Right atrium auricular region (tissue), 2 donors: ENCODE measurements around the gene TECPR1. TPM values are rescaled to one million over a fixed set of nuclear protein-coding genes. Genes with fewer than 3 reads are reported as not detected.
A peak's percentile ranks its signal among the peaks of the same experiment; 100 is the strongest.

Experiments
- DNase-seq: peaks from one replicate; pipeline ENCODE4 v3.0.0-alpha.2; 2019; ENCODE audit warnings: low spot score
- H3K27ac ChIP-seq, 2 donors: fragments of 200-600 bp; sonication (generic); 1 replicate in 1 of 2; 2 replicates in 1 of 2; pipeline ENCODE4 v1.5.1; 2016 to 2019
- H3K27me3 ChIP-seq, 2 donors: fragments of 200-600 bp; sonication (generic); one replicate each; pipeline versions ENCODE4 v1.5.1 to v1.6.0; 2017 to 2019
- H3K36me3 ChIP-seq: fragments of 200-600 bp; sonication (generic); one replicate; pipeline ENCODE4 v1.5.1; 2016
- H3K4me1 ChIP-seq, 2 donors: fragments of 200-600 bp; sonication (generic); one replicate each; pipeline versions ENCODE4 v1.5.1 to v1.6.0; 2017 to 2019
- H3K4me3 ChIP-seq, 2 donors: fragments of 200-600 bp; sonication (generic); 1 replicate in 1 of 2; 2 replicates in 1 of 2; pipeline ENCODE4 v1.5.1; 2017 to 2019; ENCODE audit warnings: mild to moderate bottlenecking in 1 of 2, moderate library complexity in 1 of 2
- H3K9me3 ChIP-seq, 2 donors: fragments of 200-600 bp; sonication (generic); one replicate each; pipeline ENCODE4 v1.5.1; 2019
- total RNA-seq, 2 donors: library from RNA; depleted of rRNA; stranded (reverse); fragments of >200 nt; gene quantifications; one replicate each; pipeline ENCODE4 v1.1.0, GENCODE V29; 2016
- TF ChIP-seq, protein P1 (sequence below), 2 donors: fragments of 200-600 bp; sonication (generic); IDR thresholded peaks; one replicate each; pipeline ENCODE4 v1.5.1; 2019; ENCODE audit warnings: antibody characterized with exemption in 2 of 2

The TECPR1 gene
- total RNA-seq, 2 donors from 2014 or later, result 11.5 to 13.9 TPM

DNA sequence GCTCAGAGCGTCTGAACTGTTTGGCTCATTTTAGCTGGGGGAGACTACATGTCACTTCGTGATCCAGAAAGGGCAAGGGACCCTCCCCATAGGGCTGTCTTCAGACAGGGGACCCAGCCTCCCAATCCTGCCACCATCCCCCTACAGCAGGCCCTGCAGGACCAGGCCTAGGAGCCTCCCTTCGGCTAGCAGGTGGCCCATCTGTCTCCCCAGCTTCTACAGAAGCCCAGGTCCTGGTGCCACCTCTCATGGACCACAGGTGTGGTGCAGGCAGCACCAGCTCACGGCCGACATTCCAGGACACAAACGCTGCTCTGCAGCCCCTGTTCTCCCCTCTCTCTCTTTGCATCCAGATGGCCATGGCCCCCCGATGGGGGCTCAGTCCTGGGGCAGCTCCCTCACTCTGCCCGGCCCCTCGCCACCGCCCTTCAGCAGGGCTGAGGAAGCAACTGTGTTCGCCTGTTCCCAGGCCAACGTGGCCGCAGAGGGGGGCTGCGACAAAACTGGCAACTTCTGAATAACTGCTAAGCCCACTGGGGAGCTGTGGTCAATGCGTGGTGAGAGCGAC is 10.3 kb downstream of the TECPR1 start:
- Histone ChIP-seq H3K4me1 (no peaks in the 10 kb centered on the region), H3K27me3 (no peaks in the 10 kb centered on the region), H3K36me3 (peaks cover 41% of the 10 kb centered on the region), H3K4me3 (no peak overlapping the region), H3K27ac (no peak overlapping the region), H3K9me3 (no peaks in the 10 kb centered on the region)
- no peak for DNase-seq
- TF ChIP-seq, protein P1, sequence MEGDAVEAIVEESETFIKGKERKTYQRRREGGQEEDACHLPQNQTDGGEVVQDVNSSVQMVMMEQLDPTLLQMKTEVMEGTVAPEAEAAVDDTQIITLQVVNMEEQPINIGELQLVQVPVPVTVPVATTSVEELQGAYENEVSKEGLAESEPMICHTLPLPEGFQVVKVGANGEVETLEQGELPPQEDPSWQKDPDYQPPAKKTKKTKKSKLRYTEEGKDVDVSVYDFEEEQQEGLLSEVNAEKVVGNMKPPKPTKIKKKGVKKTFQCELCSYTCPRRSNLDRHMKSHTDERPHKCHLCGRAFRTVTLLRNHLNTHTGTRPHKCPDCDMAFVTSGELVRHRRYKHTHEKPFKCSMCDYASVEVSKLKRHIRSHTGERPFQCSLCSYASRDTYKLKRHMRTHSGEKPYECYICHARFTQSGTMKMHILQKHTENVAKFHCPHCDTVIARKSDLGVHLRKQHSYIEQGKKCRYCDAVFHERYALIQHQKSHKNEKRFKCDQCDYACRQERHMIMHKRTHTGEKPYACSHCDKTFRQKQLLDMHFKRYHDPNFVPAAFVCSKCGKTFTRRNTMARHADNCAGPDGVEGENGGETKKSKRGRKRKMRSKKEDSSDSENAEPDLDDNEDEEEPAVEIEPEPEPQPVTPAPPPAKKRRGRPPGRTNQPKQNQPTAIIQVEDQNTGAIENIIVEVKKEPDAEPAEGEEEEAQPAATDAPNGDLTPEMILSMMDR (IDR thresholded peaks at IDR 0.05), result peak in 1 of 2 donors; percentile 1

DNA sequence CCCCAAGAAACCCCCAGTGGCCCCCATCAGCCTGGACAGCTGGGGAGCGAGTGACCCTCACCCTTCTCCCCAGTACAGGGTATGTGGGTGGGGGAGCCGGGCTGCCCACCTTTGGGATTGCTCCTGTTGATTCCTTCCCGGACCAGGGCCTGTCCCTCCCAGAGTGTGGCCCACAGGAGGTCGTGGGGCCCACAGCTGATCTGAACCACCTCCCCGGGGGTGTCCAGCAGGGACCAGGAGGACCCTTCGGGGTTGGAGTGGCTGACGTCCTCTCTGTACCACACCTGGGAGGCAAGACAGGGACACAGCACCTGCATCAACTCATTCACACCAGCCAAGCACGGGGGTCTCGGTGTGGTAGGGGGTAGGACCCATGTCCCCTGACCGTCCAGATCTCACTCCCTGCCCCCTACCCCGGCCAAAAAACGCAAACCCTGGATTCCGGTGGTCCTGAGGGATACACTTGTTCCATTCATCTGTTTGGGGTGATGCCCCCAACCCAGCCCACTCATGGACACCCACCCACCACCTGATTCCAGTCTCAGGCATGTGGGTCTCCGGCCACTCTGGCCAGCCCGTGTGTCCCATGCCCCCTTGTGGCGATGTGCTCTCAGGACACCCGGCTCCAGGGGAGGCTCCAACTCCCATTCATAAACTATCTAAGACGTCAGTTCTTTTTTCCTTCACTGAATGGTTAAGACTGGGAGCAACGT is 10.9 kb downstream of the TECPR1 start:
- Histone ChIP-seq H3K9me3 (no peaks in the 10 kb centered on the region), H3K27ac (no peak overlapping the region), H3K36me3 (peaks cover 41% of the 10 kb centered on the region), H3K27me3 (no peaks in the 10 kb centered on the region), H3K4me1 (no peaks in the 10 kb centered on the region), H3K4me3 (no peak overlapping the region)
- TF ChIP-seq, protein P1 (IDR thresholded peaks at IDR 0.05), result peak; percentile 41 to 75
- no peak for DNase-seq

DNA sequence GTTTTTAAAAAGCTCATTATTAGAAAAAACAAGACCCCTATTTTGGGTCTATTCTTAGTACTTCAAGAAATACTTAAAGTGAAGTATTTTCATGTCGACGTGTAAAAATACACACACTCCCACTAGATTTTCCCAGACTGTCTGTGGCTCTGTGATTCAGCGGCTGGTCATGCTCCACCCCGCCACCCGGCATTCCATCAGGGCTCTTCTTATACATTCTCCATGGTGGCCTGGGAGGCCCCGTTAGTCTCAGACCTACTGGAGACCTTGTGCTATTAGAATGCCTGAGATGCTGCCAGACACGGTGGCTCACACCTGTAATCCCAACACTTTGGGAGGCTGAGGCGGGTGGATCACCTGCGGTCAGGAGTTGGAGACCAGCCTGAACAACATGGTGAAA is 13.1 kb downstream of the TECPR1 start:
- no peaks in the 10 kb centered on the region for H3K27me3 ChIP-seq
- no peaks in the 10 kb centered on the region for H3K4me1 ChIP-seq
- H3K36me3 ChIP-seq, result peaks cover 36% of the 10 kb centered on the region
- no peak overlapping the region for H3K4me3 ChIP-seq
- no peaks in the 10 kb centered on the region for H3K9me3 ChIP-seq
- no peak overlapping the region for H3K27ac ChIP-seq
- DNase-seq, result no peak
- TF ChIP-seq, protein P1 (IDR thresholded peaks at IDR 0.05), result no peak

DNA sequence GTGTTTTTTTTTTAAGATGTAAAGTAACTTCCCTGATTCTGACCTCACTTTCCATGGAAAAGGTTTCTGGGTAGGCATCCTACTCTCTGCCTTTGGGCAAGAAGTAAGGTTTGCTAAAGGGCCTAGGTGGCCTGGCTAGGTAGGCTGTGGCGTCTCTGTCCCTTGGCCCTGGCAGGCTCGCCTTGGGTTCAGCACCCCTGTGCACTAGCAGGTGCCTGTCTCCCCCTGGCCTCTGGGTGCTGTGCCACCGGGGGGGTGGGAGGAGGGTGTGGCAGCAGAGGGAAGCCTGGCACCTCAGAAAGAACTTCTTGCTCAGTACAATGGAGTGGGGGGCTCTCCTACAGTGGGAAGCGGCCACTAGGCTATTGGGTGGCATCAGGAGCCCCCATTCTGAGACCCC is 14.0 kb downstream of the TECPR1 start:
- H3K9me3 ChIP-seq, result no peaks in the 10 kb centered on the region
- no peak overlapping the region for H3K27ac ChIP-seq
- no peaks in the 10 kb centered on the region for H3K4me1 ChIP-seq
- no peak for DNase-seq
- H3K36me3 ChIP-seq, result peaks cover 29% of the 10 kb centered on the region
- H3K4me3 ChIP-seq, result no peak overlapping the region
- TF ChIP-seq, protein P1 (IDR thresholded peaks at IDR 0.05), result no peak
- no peaks in the 10 kb centered on the region for H3K27me3 ChIP-seq

DNA sequence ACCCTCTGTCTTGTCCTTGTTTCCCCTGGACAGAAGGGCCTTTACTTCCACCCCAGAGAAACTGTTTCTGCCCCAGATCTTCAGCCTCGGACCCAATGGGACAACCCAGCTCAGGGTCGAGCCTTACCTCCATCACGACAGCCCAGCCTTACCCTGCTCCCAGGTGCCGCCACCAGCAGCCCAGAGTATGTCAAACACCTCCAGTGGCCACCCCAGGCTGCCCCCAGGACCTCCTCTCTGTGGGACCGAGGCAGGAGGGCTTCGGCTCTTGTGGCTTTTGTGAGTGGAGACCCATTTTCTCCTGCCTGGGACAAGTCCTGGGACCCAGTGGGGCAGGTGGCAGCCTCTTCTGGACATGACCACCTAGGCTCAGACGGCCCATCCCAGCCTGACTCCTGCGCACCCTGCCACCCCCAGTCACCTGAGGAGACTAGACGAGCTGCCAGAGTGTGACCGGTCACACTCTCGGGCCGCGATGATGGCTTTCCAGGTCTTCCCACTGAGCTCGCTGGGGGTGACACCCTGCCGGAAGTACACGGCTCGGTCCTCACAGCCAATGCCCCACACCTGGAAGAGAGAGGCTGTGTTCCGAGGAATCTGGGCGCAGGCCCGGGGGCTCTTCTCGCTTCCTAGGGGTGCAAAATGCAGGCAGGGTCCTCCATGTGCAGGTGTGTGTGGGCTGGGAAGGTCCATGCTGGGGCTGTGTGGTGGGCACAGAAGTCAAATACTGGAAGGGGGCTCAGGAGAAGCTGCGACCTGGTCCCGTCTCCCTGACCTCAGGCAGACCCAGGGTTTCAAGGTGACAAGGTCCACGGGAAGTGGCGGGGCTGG is 15.5 kb downstream of the TECPR1 start:
- no peak overlapping the region for H3K4me3 ChIP-seq
- DNase-seq, result no peak
- no peaks in the 10 kb centered on the region for H3K27me3 ChIP-seq
- H3K9me3 ChIP-seq, result no peaks in the 10 kb centered on the region
- TF ChIP-seq, protein P1 (IDR thresholded peaks at IDR 0.05), result no peak
- no peak overlapping the region for H3K27ac ChIP-seq
- H3K4me1 ChIP-seq, result no peaks in the 10 kb centered on the region
- H3K36me3 ChIP-seq, result peaks cover 39% of the 10 kb centered on the region
